ENCODE measurements around the gene CTXND1.

The CTXND1 gene

DNA sequence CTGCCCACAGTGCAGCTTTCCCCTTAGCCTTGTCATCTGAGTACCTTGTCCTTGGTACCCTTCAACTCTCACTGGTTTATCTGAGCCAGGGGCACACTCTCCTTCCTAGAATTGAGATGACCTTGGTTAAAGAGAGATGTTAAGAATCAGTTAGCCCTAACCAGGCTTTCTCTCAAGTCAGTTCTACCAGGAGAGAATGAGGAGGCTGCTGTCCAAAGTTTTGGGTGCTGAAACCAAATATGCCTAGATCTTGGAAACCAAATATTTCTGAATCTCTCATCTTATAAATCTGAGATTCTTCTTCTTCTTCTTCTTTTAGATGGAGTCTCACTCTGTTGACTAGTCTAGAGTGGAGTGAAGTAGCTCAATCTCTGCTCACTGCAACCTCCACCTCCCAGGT, 12.0 kb upstream of the CTXND1 start:
- no peaks in the 10 kb centered on the region for H3K9me3 ChIP-seq (ENCODE audit: control insufficient read depth in 2 of 2, low read length in 2 of 2)
- no peak overlapping the region for H3K9ac ChIP-seq (ENCODE audit: low read depth in 1 of 2, low read length in 2 of 2)
- H3K36me3 ChIP-seq (ENCODE audit: control insufficient read depth in 2 of 2, insufficient read depth in 2 of 2, low read length in 2 of 2) = no peaks in the 10 kb centered on the region
- no peaks in the 10 kb centered on the region for H3K4me1 ChIP-seq (ENCODE audit: control insufficient read depth in 2 of 2, insufficient read depth in 2 of 2, low read length in 2 of 2)
- H3K27ac ChIP-seq (ENCODE audit: low read depth in 2 of 2, low read length in 2 of 2) = no peak overlapping the region
- no peak overlapping the region for H3K4me3 ChIP-seq (ENCODE audit: low read length in 2 of 2)
- H3K27me3 ChIP-seq (ENCODE audit: control insufficient read depth in 2 of 2, insufficient read depth in 2 of 2, low read length in 2 of 2) = no peaks in the 10 kb centered on the region

DNA sequence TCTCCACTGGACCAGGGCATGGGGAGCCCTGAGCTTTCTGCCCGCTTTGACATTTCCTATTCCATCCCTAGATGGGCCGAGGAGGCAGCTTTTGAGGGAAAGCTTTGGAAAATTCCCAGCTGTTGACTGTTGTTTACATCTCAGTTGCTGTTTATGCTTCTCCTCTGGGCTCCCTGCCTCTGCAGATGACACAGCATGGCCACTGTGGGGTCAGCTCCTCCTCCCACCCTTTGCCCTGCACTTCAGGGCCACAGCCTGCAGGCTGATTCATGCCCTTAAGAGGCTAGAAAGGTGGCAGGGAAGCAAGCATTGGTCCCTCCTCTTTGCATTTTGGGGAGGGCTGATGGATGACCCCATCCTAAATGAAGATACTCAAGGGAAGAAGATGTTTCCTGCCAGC, 8.5 kb upstream of the CTXND1 start:
- no peak overlapping the region for H3K4me3 ChIP-seq (ENCODE audit: low read length in 2 of 2)
- H3K36me3 ChIP-seq (ENCODE audit: control insufficient read depth in 2 of 2, insufficient read depth in 2 of 2, low read length in 2 of 2) = no peaks in the 10 kb centered on the region
- H3K27me3 ChIP-seq (ENCODE audit: control insufficient read depth in 2 of 2, insufficient read depth in 2 of 2, low read length in 2 of 2) = peaks cover 4 to 5% of the 10 kb centered on the region in 2 donors
- no peaks in the 10 kb centered on the region for H3K4me1 ChIP-seq (ENCODE audit: control insufficient read depth in 2 of 2, insufficient read depth in 2 of 2, low read length in 2 of 2)
- H3K9me3 ChIP-seq (ENCODE audit: control insufficient read depth in 2 of 2, low read length in 2 of 2) = no peaks in the 10 kb centered on the region
- no peak overlapping the region for H3K27ac ChIP-seq (ENCODE audit: low read depth in 2 of 2, low read length in 2 of 2)
- no peak overlapping the region for H3K9ac ChIP-seq (ENCODE audit: low read depth in 1 of 2, low read length in 2 of 2)

DNA sequence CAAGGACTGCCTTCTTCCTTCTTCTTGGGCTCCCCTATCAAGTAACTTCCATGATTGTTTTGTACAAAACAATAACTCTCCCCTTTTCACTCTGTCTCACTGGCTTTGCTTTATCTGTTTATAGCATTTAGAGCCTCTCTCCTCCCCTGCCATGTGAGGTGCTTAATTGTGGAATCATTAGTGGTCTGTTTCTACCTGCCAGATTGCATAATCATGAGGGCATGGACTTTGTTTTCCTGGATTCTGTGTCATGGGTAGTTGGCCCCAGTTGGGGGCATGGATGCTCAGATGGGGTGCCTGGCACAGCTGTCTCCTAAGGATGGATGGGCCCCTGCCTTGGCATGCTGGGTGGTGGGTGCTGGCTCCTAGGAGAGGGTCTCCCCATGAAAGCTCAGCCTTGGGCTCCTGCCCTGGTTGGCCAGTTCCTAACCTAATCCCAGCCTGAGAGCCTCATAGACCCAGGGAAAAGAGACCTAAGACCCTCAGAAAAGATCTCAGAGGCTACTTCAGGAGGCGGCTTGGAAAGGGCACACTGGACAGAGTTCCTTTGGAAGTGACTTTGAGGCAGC, 8.0 kb upstream of the CTXND1 start:
- Histone ChIP-seq H3K27ac (ENCODE audit: low read depth in 2 of 2, low read length in 2 of 2) (no peak overlapping the region), H3K27me3 (ENCODE audit: control insufficient read depth in 2 of 2, insufficient read depth in 2 of 2, low read length in 2 of 2) (peaks cover 5 to 9% of the 10 kb centered on the region in 2 donors)

DNA sequence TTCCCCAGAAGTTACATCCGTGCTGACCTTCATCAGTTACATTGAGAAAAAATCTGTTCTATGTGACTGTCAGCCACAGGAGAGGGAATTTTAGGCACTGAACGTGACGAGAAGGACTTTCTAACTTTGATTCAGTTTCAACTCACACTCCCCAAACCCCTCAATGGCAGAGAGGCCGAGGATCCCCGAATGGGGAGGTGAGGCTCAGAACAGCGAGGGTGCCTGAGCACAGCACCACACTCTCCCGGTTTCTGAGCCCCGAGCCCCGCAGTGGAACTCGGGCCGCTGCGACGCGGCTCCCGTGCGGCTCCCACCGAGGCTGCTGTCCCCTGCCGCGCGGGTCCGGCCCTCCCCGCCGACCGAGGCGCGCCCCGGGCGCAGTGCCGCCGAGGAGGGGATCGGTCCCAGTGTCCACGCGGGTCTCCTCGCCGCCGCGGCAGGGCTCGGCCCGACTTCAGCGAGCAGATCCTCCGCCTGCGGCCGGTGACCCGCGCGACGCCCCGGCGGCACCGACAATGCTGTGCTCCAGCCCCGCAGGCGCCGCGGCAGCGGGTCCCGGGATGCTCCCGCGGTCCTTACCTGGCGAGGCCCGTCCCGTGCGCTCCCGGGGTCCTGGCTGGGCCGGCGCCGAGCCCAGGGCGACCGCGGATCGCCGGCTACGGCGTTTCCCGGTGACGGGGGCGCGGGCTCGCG, 439 bp downstream of the CTXND1 start:
- Histone ChIP-seq H3K27ac (ENCODE audit: low read depth in 2 of 2, low read length in 2 of 2) (no peak overlapping the region), H3K4me3 (ENCODE audit: low read length in 2 of 2) (peak overlapping the region; percentile 35 to 38), H3K4me1 (ENCODE audit: control insufficient read depth in 2 of 2, insufficient read depth in 2 of 2, low read length in 2 of 2) (peaks cover 0 to 4% of the 10 kb centered on the region in 2 donors), H3K36me3 (ENCODE audit: control insufficient read depth in 2 of 2, insufficient read depth in 2 of 2, low read length in 2 of 2) (no peaks in the 10 kb centered on the region), H3K9me3 (ENCODE audit: control insufficient read depth in 2 of 2, low read length in 2 of 2) (no peaks in the 10 kb centered on the region), H3K27me3 (ENCODE audit: control insufficient read depth in 2 of 2, insufficient read depth in 2 of 2, low read length in 2 of 2) (peaks cover 23 to 43% of the 10 kb centered on the region in 2 donors), H3K9ac (ENCODE audit: low read depth in 1 of 2, low read length in 2 of 2) (no peak overlapping the region)

More for the DNA sequence above, 8.0 kb upstream of the CTXND1 start:
- H3K9me3 ChIP-seq (ENCODE audit: control insufficient read depth in 2 of 2, low read length in 2 of 2) = no peaks in the 10 kb centered on the region
- no peaks in the 10 kb centered on the region for H3K4me1 ChIP-seq (ENCODE audit: control insufficient read depth in 2 of 2, insufficient read depth in 2 of 2, low read length in 2 of 2)
- H3K4me3 ChIP-seq (ENCODE audit: low read length in 2 of 2) = no peak overlapping the region
- no peak overlapping the region for H3K9ac ChIP-seq (ENCODE audit: low read depth in 1 of 2, low read length in 2 of 2)
- no peaks in the 10 kb centered on the region for H3K36me3 ChIP-seq (ENCODE audit: control insufficient read depth in 2 of 2, insufficient read depth in 2 of 2, low read length in 2 of 2)

DNA sequence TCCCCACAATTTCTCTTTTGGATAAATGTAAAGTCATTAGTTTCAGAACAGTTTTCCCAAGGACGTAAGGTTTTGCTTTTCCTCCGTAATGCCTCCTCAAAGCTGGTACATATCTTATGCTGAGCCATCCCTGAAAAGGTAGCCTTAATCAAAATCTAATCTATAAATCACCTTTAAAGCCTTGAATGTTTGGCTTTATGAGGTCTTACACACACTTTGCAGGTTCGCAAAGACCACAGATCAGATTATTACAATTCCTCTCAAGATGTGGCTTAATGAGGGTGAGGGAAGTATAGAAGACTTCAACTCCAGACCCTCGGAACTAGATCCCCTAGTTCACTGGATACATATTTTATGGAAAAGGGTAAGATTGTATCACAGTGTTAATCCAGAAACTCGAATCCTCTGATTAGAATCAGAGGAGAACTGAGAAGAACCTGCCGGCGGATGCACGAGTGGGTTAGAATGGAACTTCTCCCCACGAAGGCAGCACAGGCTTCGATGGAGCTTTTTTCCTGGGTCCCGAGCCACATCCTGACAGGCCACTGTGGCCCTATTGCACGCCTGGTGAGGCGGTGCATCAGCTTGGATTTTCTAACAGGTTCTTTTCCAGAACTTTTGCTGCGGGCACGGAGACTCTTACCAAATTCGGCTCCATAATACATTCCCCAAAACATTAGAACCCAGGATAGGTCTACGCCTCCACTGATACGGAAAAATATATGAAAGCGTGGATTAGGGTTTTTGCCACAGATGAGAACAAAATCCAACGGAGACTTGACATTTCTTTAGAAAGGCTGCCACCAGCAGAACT, 1.2 kb downstream of the CTXND1 start:
- Histone ChIP-seq H3K27ac (ENCODE audit: low read depth in 2 of 2, low read length in 2 of 2) (no peak overlapping the region), H3K36me3 (ENCODE audit: control insufficient read depth in 2 of 2, insufficient read depth in 2 of 2, low read length in 2 of 2) (no peaks in the 10 kb centered on the region), H3K27me3 (ENCODE audit: control insufficient read depth in 2 of 2, insufficient read depth in 2 of 2, low read length in 2 of 2) (peaks cover 26 to 43% of the 10 kb centered on the region in 2 donors), H3K9me3 (ENCODE audit: control insufficient read depth in 2 of 2, low read length in 2 of 2) (no peaks in the 10 kb centered on the region), H3K4me3 (ENCODE audit: low read length in 2 of 2) (peak overlapping the region in 1 of 2 donors; percentile 38), H3K9ac (ENCODE audit: low read depth in 1 of 2, low read length in 2 of 2) (no peak overlapping the region), H3K4me1 (ENCODE audit: control insufficient read depth in 2 of 2, insufficient read depth in 2 of 2, low read length in 2 of 2) (peaks cover 0 to 4% of the 10 kb centered on the region in 2 donors)

DNA sequence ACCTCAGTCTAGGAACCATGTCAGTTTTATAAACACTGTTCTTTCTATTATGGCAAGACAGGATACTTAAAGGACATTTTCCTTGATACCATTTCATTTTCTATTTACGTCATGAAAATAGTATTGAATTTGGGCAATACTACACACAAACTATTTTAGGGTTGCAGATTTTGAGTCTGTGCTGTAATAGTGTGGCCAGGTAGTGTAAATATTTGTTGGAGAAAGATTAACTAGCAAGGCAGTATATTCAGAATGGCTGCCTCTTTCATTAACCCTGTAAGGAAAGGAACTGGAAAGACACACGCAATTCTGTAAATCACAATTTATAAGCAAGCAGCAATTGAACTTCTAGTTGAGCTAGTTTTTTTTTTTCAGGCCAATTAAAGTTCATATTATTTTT, 2.0 kb downstream of the CTXND1 start:
- H3K27ac ChIP-seq (ENCODE audit: low read depth in 2 of 2, low read length in 2 of 2) = no peak overlapping the region
- no peaks in the 10 kb centered on the region for H3K36me3 ChIP-seq (ENCODE audit: control insufficient read depth in 2 of 2, insufficient read depth in 2 of 2, low read length in 2 of 2)
- H3K4me1 ChIP-seq (ENCODE audit: control insufficient read depth in 2 of 2, insufficient read depth in 2 of 2, low read length in 2 of 2) = peaks cover 0 to 4% of the 10 kb centered on the region in 2 donors
- H3K4me3 ChIP-seq (ENCODE audit: low read length in 2 of 2) = no peak overlapping the region
- no peaks in the 10 kb centered on the region for H3K9me3 ChIP-seq (ENCODE audit: control insufficient read depth in 2 of 2, low read length in 2 of 2)
- peaks cover 21 to 43% of the 10 kb centered on the region in 2 donors for H3K27me3 ChIP-seq (ENCODE audit: control insufficient read depth in 2 of 2, insufficient read depth in 2 of 2, low read length in 2 of 2)
- no peak overlapping the region for H3K9ac ChIP-seq (ENCODE audit: low read depth in 1 of 2, low read length in 2 of 2)

DNA sequence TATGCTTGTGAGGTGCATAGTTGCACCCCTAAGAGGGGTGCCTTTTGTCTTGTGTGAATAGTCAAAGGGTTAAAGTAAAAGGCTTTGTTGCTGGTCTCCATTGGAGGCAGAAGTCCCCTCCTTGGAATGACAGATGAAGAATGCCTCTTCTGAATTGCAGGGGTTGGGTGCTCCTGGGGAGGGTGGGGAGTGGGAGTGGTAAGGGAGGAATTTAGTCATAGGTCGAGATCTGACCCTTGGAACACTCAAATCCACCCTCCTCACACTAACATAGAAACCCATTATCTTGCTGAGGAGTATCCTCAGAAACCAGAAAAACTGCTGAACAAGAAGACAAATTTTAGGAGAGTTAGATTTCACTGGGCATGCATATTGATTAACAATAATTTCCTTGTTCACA, 4.7 kb downstream of the CTXND1 start:
- no peak overlapping the region for H3K27ac ChIP-seq (ENCODE audit: low read depth in 2 of 2, low read length in 2 of 2)
- peaks cover 13 to 30% of the 10 kb centered on the region in 2 donors for H3K27me3 ChIP-seq (ENCODE audit: control insufficient read depth in 2 of 2, insufficient read depth in 2 of 2, low read length in 2 of 2)
- no peaks in the 10 kb centered on the region for H3K9me3 ChIP-seq (ENCODE audit: control insufficient read depth in 2 of 2, low read length in 2 of 2)
- H3K9ac ChIP-seq (ENCODE audit: low read depth in 1 of 2, low read length in 2 of 2) = no peak overlapping the region
- no peak overlapping the region for H3K4me3 ChIP-seq (ENCODE audit: low read length in 2 of 2)
- no peaks in the 10 kb centered on the region for H3K36me3 ChIP-seq (ENCODE audit: control insufficient read depth in 2 of 2, insufficient read depth in 2 of 2, low read length in 2 of 2)
- peaks cover 0 to 4% of the 10 kb centered on the region in 2 donors for H3K4me1 ChIP-seq (ENCODE audit: control insufficient read depth in 2 of 2, insufficient read depth in 2 of 2, low read length in 2 of 2)

DNA sequence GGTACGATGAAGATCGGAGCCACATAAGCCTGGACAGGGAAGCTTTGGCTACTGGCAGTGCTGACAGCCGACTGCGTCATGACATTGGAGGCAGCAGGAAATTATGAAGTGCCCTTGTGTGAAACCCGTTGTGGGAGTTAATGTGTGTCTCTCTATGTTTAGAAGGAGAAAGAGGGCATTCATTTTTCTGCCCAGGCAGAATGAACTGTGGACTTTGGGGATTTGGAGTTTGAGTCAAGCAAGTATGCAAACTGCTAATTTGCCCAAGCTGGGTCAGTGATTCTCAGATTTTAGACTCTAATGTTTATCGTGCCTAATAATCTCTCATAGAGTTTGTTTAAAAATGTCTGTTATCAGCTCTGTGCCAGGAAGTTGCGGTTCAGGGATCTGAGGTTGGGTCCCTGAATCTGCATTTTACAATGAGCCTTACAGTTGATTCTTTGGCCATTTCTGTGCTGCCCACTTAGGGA, 5.6 kb downstream of the CTXND1 start:
- no peak overlapping the region for H3K27ac ChIP-seq (ENCODE audit: low read depth in 2 of 2, low read length in 2 of 2)
- H3K36me3 ChIP-seq (ENCODE audit: control insufficient read depth in 2 of 2, insufficient read depth in 2 of 2, low read length in 2 of 2) = no peaks in the 10 kb centered on the region
- H3K9ac ChIP-seq (ENCODE audit: low read depth in 1 of 2, low read length in 2 of 2) = no peak overlapping the region
- H3K27me3 ChIP-seq (ENCODE audit: control insufficient read depth in 2 of 2, insufficient read depth in 2 of 2, low read length in 2 of 2) = peaks cover 5 to 27% of the 10 kb centered on the region in 2 donors
- no peaks in the 10 kb centered on the region for H3K4me1 ChIP-seq (ENCODE audit: control insufficient read depth in 2 of 2, insufficient read depth in 2 of 2, low read length in 2 of 2)
- no peak overlapping the region for H3K4me3 ChIP-seq (ENCODE audit: low read length in 2 of 2)
- no peaks in the 10 kb centered on the region for H3K9me3 ChIP-seq (ENCODE audit: control insufficient read depth in 2 of 2, low read length in 2 of 2)

DNA sequence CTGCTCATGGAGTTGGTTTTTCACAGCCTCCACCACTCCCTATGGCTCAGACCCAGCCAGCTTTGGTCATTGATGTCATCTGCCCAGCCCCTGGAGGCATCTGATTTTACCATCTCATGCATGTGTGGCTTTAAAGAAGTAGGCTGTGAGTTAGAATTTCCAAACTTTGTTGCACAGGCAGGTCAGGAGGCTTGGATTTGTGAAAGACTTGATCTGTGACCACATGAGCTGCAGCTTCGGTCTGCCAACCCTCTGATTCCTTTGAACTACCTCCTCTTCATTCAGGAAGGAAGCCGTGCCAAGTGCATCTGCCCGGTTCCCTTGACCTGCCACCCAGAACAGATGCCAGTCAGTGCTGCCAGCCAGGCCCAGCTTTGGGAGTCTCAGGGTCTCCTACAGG, 9.2 kb downstream of the CTXND1 start:
- Histone ChIP-seq H3K27me3 (ENCODE audit: control insufficient read depth in 2 of 2, insufficient read depth in 2 of 2, low read length in 2 of 2) (peaks cover 3 to 4% of the 10 kb centered on the region in 2 donors), H3K9ac (ENCODE audit: low read depth in 1 of 2, low read length in 2 of 2) (no peak overlapping the region), H3K4me1 (ENCODE audit: control insufficient read depth in 2 of 2, insufficient read depth in 2 of 2, low read length in 2 of 2) (no peaks in the 10 kb centered on the region)

More for the DNA sequence above, 9.2 kb downstream of the CTXND1 start:
- Histone ChIP-seq H3K36me3 (ENCODE audit: control insufficient read depth in 2 of 2, insufficient read depth in 2 of 2, low read length in 2 of 2) (no peaks in the 10 kb centered on the region), H3K4me3 (ENCODE audit: low read length in 2 of 2) (no peak overlapping the region), H3K9me3 (ENCODE audit: control insufficient read depth in 2 of 2, low read length in 2 of 2) (no peaks in the 10 kb centered on the region), H3K27ac (ENCODE audit: low read depth in 2 of 2, low read length in 2 of 2) (no peak overlapping the region)

Measured in mucosa of rectum (tissue), 2 donors.